HepG2 (cell line): Measurements from ENCODE around the gene CMPK1. TPM values are rescaled to one million over a fixed set of nuclear protein-coding genes. Genes with fewer than 3 reads are reported as not detected.
A peak's percentile ranks its signal among the peaks of the same experiment; 100 is the strongest.

ENCODE experiments used
- ARNT2 ChIP-seq: sonication (generic); formaldehyde crosslinking; IDR thresholded peaks from 2 replicates; pipeline ENCODE4 v1.8.0; 2022; ENCODE audit warnings: mild to moderate bottlenecking, low read depth, missing genetic modification reagents, moderate library complexity
- CENPT ChIP-seq: sonication (generic); formaldehyde crosslinking; IDR thresholded peaks from 2 replicates; pipeline ENCODE4 v1.8.0; 2022; ENCODE audit warnings: low read depth, mild to moderate bottlenecking, moderate library complexity, missing genetic modification reagents
- FOXM1 ChIP-seq: sonication (generic); formaldehyde crosslinking; IDR thresholded peaks from 2 replicates; pipeline ENCODE4 v1.5.0; 2020; ENCODE audit warnings: missing genetic modification reagents
- HOXA3 ChIP-seq: sonication (generic); formaldehyde crosslinking; IDR thresholded peaks from 2 replicates; pipeline ENCODE4 v1.5.0; 2020; ENCODE audit warnings: missing genetic modification reagents
- NR2F6 ChIP-seq, 2 experiments: IDR thresholded peaks; 2 replicates each; pipeline ENCODE4 v1.6.1; 2016; ENCODE audit warnings: antibody characterized with exemption in 1 of 2, mild to moderate bottlenecking in 1 of 2
- PAWR ChIP-seq: sonication (generic); formaldehyde crosslinking; IDR thresholded peaks from 2 replicates; pipeline ENCODE4 v1.4.0; 2020; ENCODE audit warnings: missing genetic modification reagents, mild to moderate bottlenecking, borderline replicate concordance
- PCBP2 ChIP-seq: fragments of 200-400 bp; formaldehyde crosslinking; optimal IDR thresholded peaks from 2 replicates; pipeline ENCODE3; 2018; ENCODE audit warnings: low read length, low read depth; ENCODE audit not compliant: poor library complexity, severe bottlenecking
- TBL1XR1 ChIP-seq: fragments of 150-350 bp; IDR thresholded peaks from 2 replicates; pipeline ENCODE4 v1.6.1; 2014; ENCODE audit warnings: borderline replicate concordance, low read length; ENCODE audit not compliant: partially characterized antibody
- TBP ChIP-seq: sonication (generic); formaldehyde crosslinking; IDR thresholded peaks from 2 replicates; pipeline ENCODE4 v1.5.0; 2020; ENCODE audit warnings: missing genetic modification reagents
- WIZ ChIP-seq: sonication (generic); formaldehyde crosslinking; IDR thresholded peaks from 2 replicates; pipeline ENCODE4 v1.5.1; 2020; ENCODE audit warnings: mild to moderate bottlenecking, missing genetic modification reagents
- XRCC5 ChIP-seq: fragments of 200-400 bp; formaldehyde crosslinking; optimal IDR thresholded peaks from 2 replicates; pipeline ENCODE3; 2017; ENCODE audit warnings: mild to moderate bottlenecking, low read length
- ZBTB1 ChIP-seq: sonication (generic); formaldehyde crosslinking; IDR thresholded peaks from 2 replicates; pipeline ENCODE4 v1.4.0; 2020; ENCODE audit warnings: missing genetic modification reagents, borderline replicate concordance
- ZEB1 ChIP-seq: IDR thresholded peaks from 2 replicates; pipeline ENCODE4 v1.6.1; 2012; ENCODE audit warnings: mild to moderate bottlenecking, low read depth, inconsistent platforms; ENCODE audit not compliant: insufficient replicate concordance
- ZNF296 ChIP-seq: sonication (generic); formaldehyde crosslinking; conservative IDR thresholded peaks from 2 replicates; pipeline ENCODE4 v1.5.0; 2020; ENCODE audit warnings: mild to moderate bottlenecking, missing genetic modification reagents
- ZNF547 ChIP-seq: sonication (generic); formaldehyde crosslinking; IDR thresholded peaks from 2 replicates; pipeline ENCODE4 v1.5.1; 2020; ENCODE audit warnings: mild to moderate bottlenecking, missing genetic modification reagents
- ZNF614 ChIP-seq: IDR thresholded peaks from 2 replicates; pipeline ENCODE4 v1.6.1; 2018; ENCODE audit warnings: missing biosample characterization, missing genetic modification reagents, inconsistent platforms, borderline replicate concordance
- polyA plus RNA-seq, 8 experiments: library from polyadenylated mRNA; depleted of rRNA in 3 of 8; stranded (reverse) in 7 of 8; unstranded in 1 of 8; fragments of >200 nt; fragmentation: Illumina TruSeq in 4 of 8; extraction: Trizol in 4 of 8; gene quantifications; 2 replicates each; pipeline versions ENCODE4 v1.2.1 to v1.2.3, GENCODE V29; 2011 to 2016; ENCODE audit warnings: low read depth in 4 of 8, missing spikeins in 1 of 8, mixed read lengths in 1 of 8; ENCODE audit not compliant: insufficient read depth in 1 of 8
- total RNA-seq, 5 experiments: library from RNA; depleted of rRNA; stranded (reverse); fragments of >200 nt; fragmentation: Illumina TruSeq; extraction: Trizol; gene quantifications; 2 replicates each; pipeline ENCODE4 v1.2.3, GENCODE V29; 2016; ENCODE audit warnings: low read depth in 1 of 5
- TF ChIP-seq, protein P1 (sequence below): sonication (generic); formaldehyde crosslinking; IDR thresholded peaks from 2 replicates; pipeline ENCODE4 v1.8.1; 2023; ENCODE audit warnings: mild to moderate bottlenecking, missing genetic modification reagents
- TF ChIP-seq, protein P2 (sequence below): IDR thresholded peaks from 2 replicates; pipeline ENCODE4 v1.6.1; 2016
- TF ChIP-seq, protein P3 (sequence below): sonication (generic); formaldehyde crosslinking; IDR thresholded peaks from 2 replicates; pipeline ENCODE4 v1.5.1; 2020; ENCODE audit warnings: missing genetic modification reagents, mild to moderate bottlenecking, borderline replicate concordance
- TF ChIP-seq, protein P4 (sequence below): sonication (generic); formaldehyde crosslinking; IDR thresholded peaks from 2 replicates; pipeline ENCODE4 v1.5.1; 2020; ENCODE audit warnings: missing genetic modification reagents, mild to moderate bottlenecking, borderline replicate concordance
- TF ChIP-seq, protein P5 (sequence below): sonication (generic); formaldehyde crosslinking; IDR thresholded peaks from 2 replicates; pipeline ENCODE4 v1.4.0; 2020; ENCODE audit warnings: missing genetic modification reagents; ENCODE audit errors: not compliant biosample characterization
- TF ChIP-seq, protein P6 (sequence below): sonication (generic); formaldehyde crosslinking; IDR thresholded peaks from 2 replicates; pipeline ENCODE4 v1.4.0; 2020; ENCODE audit warnings: missing genetic modification reagents

CMPK1 gene
- total and polyA plus RNA-seq, 2 of the 13 experiments (the other 11 are each of a cell fraction or from before 2014, with no cell fraction given), result 38.3 to 92.0 TPM

DNA sequence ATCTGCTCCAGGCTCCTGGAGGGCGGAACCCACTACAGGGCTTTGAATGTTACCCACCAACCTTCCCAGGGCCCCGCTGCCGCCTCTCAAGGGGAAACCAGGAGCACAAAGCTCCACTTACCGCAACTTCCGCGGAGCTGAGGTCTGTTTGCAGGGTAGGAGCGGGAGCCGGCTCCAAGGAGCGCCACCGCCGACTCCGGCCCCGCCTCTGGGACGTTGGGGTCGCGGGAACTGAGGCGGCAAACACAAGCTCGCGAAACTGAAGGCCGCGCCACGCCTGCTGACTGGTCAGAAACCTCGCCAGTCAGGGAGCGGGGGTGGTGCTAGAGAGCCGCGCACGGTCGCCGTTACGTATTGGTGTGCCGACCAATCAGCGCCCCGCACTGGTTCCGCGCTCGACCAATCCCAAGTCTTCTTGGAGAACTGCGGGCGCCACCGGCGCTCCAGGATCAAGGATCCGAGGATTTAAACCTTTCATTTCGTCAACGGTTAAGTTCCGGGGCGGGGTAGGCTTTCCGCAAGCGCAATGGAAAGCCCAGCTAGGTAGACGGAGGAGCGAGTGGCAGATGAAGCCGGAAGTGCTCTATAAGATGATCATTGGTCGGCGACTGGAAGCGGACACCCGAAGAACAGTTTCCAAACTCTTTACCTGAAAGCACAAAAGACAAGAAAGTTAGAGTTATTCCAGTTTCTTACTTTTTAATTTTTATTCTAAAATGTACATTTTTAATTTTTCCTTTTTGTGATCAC, 19.5 kb upstream of the CMPK1 start, which contains the start of gene STIL (continued):
- TF ChIP-seq FOXM1 (no peak), TBP (CRISPR knock-in tag) (no peak), ZBTB1 (no peak), WIZ (CRISPR knock-in tag) (no peak), NR2F6 (IDR thresholded peaks at IDR 0.05) (no peak), NR2F6 (CRISPR knock-in tag; IDR thresholded peaks at IDR 0.05) (no peak; the same call in 1 of the 2 replicates), ZNF614 (CRISPR knock-in tag) (no peak), HOXA3 (peak; percentile 89), PCBP2 (no peak), PAWR (CRISPR knock-in tag) (no peak), TBL1XR1 (no peak), XRCC5 (peak; percentile 42), ZEB1 (peak; percentile 46), ZNF547 (CRISPR knock-in tag) (peak; percentile 22; the same call in 1 of the 2 replicates), CENPT (CRISPR knock-in tag) (no peak), ARNT2 (CRISPR knock-in tag) (peak; percentile 73; the same call in 1 of the 2 replicates), ZNF296 (CRISPR knock-in tag) (no peak)
- TF ChIP-seq, protein P1, sequence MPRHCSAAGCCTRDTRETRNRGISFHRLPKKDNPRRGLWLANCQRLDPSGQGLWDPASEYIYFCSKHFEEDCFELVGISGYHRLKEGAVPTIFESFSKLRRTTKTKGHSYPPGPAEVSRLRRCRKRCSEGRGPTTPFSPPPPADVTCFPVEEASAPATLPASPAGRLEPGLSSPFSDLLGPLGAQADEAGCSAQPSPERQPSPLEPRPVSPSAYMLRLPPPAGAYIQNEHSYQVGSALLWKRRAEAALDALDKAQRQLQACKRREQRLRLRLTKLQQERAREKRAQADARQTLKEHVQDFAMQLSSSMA (CRISPR knock-in tag), result no peak
- TF ChIP-seq, protein P2, sequence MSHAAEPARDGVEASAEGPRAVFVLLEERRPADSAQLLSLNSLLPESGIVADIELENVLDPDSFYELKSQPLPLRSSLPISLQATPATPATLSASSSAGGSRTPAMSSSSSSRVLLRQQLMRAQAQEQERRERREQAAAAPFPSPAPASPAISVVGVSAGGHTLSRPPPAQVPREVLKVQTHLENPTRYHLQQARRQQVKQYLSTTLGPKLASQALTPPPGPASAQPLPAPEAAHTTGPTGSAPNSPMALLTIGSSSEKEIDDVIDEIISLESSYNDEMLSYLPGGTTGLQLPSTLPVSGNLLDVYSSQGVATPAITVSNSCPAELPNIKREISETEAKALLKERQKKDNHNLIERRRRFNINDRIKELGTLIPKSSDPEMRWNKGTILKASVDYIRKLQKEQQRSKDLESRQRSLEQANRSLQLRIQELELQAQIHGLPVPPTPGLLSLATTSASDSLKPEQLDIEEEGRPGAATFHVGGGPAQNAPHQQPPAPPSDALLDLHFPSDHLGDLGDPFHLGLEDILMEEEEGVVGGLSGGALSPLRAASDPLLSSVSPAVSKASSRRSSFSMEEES (CRISPR knock-in tag), result 0 out of 2 replicates have a peak, but pooled peaks have one; percentile 23
- TF ChIP-seq, protein P3, sequence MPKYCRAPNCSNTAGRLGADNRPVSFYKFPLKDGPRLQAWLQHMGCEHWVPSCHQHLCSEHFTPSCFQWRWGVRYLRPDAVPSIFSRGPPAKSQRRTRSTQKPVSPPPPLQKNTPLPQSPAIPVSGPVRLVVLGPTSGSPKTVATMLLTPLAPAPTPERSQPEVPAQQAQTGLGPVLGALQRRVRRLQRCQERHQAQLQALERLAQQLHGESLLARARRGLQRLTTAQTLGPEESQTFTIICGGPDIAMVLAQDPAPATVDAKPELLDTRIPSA (CRISPR knock-in tag), result no peak
- TF ChIP-seq, protein P4, sequence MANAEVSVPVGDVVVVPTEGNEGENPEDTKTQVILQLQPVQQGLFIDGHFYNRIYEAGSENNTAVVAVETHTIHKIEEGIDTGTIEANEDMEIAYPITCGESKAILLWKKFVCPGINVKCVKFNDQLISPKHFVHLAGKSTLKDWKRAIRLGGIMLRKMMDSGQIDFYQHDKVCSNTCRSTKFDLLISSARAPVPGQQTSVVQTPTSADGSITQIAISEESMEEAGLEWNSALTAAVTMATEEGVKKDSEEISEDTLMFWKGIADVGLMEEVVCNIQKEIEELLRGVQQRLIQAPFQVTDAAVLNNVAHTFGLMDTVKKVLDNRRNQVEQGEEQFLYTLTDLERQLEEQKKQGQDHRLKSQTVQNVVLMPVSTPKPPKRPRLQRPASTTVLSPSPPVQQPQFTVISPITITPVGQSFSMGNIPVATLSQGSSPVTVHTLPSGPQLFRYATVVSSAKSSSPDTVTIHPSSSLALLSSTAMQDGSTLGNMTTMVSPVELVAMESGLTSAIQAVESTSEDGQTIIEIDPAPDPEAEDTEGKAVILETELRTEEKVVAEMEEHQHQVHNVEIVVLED (CRISPR knock-in tag), result peak; percentile 96
- TF ChIP-seq, protein P5, sequence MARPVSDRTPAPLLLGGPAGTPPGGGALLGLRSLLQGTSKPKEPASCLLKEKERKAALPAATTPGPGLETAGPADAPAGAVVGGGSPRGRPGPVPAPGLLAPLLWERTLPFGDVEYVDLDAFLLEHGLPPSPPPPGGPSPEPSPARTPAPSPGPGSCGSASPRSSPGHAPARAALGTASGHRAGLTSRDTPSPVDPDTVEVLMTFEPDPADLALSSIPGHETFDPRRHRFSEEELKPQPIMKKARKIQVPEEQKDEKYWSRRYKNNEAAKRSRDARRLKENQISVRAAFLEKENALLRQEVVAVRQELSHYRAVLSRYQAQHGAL (CRISPR knock-in tag), result no peak
- TF ChIP-seq, protein P6, sequence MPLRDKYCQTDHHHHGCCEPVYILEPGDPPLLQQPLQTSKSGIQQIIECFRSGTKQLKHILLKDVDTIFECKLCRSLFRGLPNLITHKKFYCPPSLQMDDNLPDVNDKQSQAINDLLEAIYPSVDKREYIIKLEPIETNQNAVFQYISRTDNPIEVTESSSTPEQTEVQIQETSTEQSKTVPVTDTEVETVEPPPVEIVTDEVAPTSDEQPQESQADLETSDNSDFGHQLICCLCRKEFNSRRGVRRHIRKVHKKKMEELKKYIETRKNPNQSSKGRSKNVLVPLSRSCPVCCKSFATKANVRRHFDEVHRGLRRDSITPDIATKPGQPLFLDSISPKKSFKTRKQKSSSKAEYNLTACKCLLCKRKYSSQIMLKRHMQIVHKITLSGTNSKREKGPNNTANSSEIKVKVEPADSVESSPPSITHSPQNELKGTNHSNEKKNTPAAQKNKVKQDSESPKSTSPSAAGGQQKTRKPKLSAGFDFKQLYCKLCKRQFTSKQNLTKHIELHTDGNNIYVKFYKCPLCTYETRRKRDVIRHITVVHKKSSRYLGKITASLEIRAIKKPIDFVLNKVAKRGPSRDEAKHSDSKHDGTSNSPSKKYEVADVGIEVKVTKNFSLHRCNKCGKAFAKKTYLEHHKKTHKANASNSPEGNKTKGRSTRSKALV, result no peak
